ENCODE measurements around the gene GOLIM4. TPM values are rescaled to one million over a fixed set of nuclear protein-coding genes. Genes with fewer than 3 reads are reported as not detected.
A peak's percentile ranks its signal among the peaks of the same experiment; 100 is the strongest.

Gene GOLIM4
- polyA plus RNA-seq, 1 of the 3 experiments (the other 2 are of a cell fraction): 42.3 TPM

DNA sequence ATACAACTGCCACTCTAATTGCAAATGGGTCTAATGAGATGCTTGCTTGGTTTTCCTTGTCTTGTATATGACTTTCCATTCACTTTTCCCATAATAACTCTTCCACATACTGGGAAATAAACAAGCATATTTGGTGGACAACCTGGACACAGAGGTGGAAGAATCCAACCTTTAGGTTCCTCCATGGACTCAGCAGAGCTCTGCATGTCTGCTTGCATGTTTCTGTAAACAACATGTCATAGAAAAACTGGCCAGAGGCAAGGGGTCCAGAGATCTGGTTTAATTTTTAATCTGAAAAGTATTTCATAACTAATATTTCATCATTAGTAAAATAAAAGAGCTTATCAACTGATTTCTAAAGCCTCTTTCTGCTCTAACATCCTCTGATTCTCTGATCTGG, 30.2 kb downstream of the GOLIM4 start:
- H3K9ac ChIP-seq: no peak overlapping the region
- no peaks in the 10 kb centered on the region for H3K9me2 ChIP-seq
- ChIA-PET CTCF (interaction anchor here (1.1 to 2.5 kb wide), 5 partner anchors 9 to 29 kb away, joined by 3 to 6 read pairs (median 3); no protein-coding TSS in a partner anchor), POLR2A (no interaction called here)
- H3K4me3 ChIP-seq (ENCODE audit: low read depth in 2 of 2, low read length in 1 of 2): no peak overlapping the region
- H3F3A ChIP-seq (replicated peaks; ENCODE audit: insufficient read depth): peaks cover 11% of the 10 kb centered on the region
- no peak overlapping the region for H2AFZ ChIP-seq (ENCODE audit: low read depth)
- peaks cover 0 to 7% of the 10 kb centered on the region in 2 experiments for H3K36me3 ChIP-seq (replicated peaks in 1 of 2; ENCODE audit: control insufficient read depth in 1 of 2, insufficient read depth in 2 of 2, low read length in 1 of 2)
- no peak for TF ChIP-seq JUND (IDR thresholded peaks at IDR 0.05)
- TF ChIP-seq SMC3 (IDR thresholded peaks at IDR 0.05; ENCODE audit: low read depth, low read length): no peak
- TF ChIP-seq TAF1 (IDR thresholded peaks at IDR 0.05; ENCODE audit: borderline replicate concordance, low read depth, low read length): no peak
- TF ChIP-seq, protein P1, sequence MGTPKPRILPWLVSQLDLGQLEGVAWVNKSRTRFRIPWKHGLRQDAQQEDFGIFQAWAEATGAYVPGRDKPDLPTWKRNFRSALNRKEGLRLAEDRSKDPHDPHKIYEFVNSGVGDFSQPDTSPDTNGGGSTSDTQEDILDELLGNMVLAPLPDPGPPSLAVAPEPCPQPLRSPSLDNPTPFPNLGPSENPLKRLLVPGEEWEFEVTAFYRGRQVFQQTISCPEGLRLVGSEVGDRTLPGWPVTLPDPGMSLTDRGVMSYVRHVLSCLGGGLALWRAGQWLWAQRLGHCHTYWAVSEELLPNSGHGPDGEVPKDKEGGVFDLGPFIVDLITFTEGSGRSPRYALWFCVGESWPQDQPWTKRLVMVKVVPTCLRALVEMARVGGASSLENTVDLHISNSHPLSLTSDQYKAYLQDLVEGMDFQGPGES (IDR thresholded peaks at IDR 0.05; ENCODE audit: low read depth, low read length): no peak
- TF ChIP-seq, protein P2, sequence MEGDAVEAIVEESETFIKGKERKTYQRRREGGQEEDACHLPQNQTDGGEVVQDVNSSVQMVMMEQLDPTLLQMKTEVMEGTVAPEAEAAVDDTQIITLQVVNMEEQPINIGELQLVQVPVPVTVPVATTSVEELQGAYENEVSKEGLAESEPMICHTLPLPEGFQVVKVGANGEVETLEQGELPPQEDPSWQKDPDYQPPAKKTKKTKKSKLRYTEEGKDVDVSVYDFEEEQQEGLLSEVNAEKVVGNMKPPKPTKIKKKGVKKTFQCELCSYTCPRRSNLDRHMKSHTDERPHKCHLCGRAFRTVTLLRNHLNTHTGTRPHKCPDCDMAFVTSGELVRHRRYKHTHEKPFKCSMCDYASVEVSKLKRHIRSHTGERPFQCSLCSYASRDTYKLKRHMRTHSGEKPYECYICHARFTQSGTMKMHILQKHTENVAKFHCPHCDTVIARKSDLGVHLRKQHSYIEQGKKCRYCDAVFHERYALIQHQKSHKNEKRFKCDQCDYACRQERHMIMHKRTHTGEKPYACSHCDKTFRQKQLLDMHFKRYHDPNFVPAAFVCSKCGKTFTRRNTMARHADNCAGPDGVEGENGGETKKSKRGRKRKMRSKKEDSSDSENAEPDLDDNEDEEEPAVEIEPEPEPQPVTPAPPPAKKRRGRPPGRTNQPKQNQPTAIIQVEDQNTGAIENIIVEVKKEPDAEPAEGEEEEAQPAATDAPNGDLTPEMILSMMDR (IDR thresholded peaks at IDR 0.05): no peak
- peaks cover 99% of the 10 kb centered on the region for H3K79me2 ChIP-seq (ENCODE audit: insufficient read depth)
- H3K4me1 ChIP-seq (ENCODE audit: control insufficient read depth in 1 of 2, insufficient read depth in 2 of 2, low read depth in 1 of 2, low read length in 1 of 2): peaks cover 6 to 20% of the 10 kb centered on the region in 2 experiments; a peak in 2 of 4 replicates
- H3K4me2 ChIP-seq: no peak overlapping the region
- H4K20me1 ChIP-seq (ENCODE audit: insufficient read depth): peaks cover 6% of the 10 kb centered on the region
- no peak for DNase-seq
- no peaks in the 10 kb centered on the region for H3K9me3 ChIP-seq
- no peaks in the 10 kb centered on the region for H3K27me3 ChIP-seq (ENCODE audit: insufficient read depth)
- peak overlapping the region in 1 of 2 experiments; percentile 72; a peak in 2 of 4 replicates for H3K27ac ChIP-seq (ENCODE audit: low read depth in 2 of 2, low read length in 1 of 2)

DNA sequence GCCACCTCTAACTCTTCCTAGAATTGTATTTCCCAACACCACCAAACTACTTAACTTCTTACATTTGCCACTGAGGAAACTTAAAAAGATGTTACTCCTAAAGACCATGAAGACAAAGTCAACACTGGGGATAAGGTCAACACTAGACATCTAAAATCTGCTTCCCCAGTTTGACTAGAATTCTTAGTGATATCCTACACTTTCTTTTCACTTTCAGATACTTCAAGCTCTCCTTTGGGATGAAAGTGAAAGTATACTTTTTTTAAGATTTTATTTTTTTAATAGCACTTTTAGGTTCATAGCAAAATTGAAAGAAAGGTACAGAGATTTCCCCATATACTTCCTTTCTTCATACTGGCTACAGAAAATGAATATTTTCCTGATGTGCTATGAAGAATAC, 32.6 kb downstream of the GOLIM4 start:
- POLR2A ChIA-PET: no interaction called here
- Histone ChIP-seq H3K9me2 (no peaks in the 10 kb centered on the region), H3K4me3 (ENCODE audit: low read depth in 2 of 2, low read length in 1 of 2) (no peak overlapping the region), H3F3A (replicated peaks; ENCODE audit: insufficient read depth) (peaks cover 9% of the 10 kb centered on the region), H2AFZ (ENCODE audit: low read depth) (no peak overlapping the region), H3K9me3 (no peaks in the 10 kb centered on the region), H3K27ac (ENCODE audit: low read depth in 2 of 2, low read length in 1 of 2) (no peak overlapping the region), H3K4me1 (ENCODE audit: control insufficient read depth in 1 of 2, insufficient read depth in 2 of 2, low read depth in 1 of 2, low read length in 1 of 2) (peaks cover 6 to 20% of the 10 kb centered on the region in 2 experiments; a peak in 2 of 4 replicates), H3K27me3 (ENCODE audit: insufficient read depth) (no peaks in the 10 kb centered on the region), H4K20me1 (ENCODE audit: insufficient read depth) (peaks cover 18% of the 10 kb centered on the region), H3K9ac (no peak overlapping the region), H3K36me3 (replicated peaks in 1 of 2; ENCODE audit: control insufficient read depth in 1 of 2, insufficient read depth in 2 of 2, low read length in 1 of 2) (peaks cover 0 to 10% of the 10 kb centered on the region in 2 experiments), H3K79me2 (ENCODE audit: insufficient read depth) (peaks cover 100% of the 10 kb centered on the region), H3K4me2 (0 out of 2 replicates have a peak overlapping the region, but pooled peaks have one; percentile 22)
- CTCF ChIA-PET: interaction anchor here (1.2 to 3.9 kb wide), 4 partner anchors 11 to 103 kb away, joined by 3 to 29 read pairs (median 19); no protein-coding TSS in a partner anchor
- DNase-seq: no peak
- TF ChIP-seq EZH2phosphoT487 (IDR thresholded peaks at IDR 0.05; ENCODE audit: borderline replicate concordance, low read depth) (no peak), TEAD4 (IDR thresholded peaks at IDR 0.05; ENCODE audit: borderline replicate concordance, insufficient read depth) (no peak), SIN3A (IDR thresholded peaks at IDR 0.05; ENCODE audit: borderline replicate concordance, low read depth, low read length) (no peak), FOXJ3 (CRISPR knock-in tag; IDR thresholded peaks at IDR 0.05) (no peak), POLR2AphosphoS5 (IDR thresholded peaks at IDR 0.05; ENCODE audit: low read depth, low read length) (no peak), ELF1 (IDR thresholded peaks at IDR 0.05) (no peak), RFX5 (IDR thresholded peaks at IDR 0.05; ENCODE audit: low read length) (no peak), CHD2 (IDR thresholded peaks at IDR 0.05; ENCODE audit: low read length, partially characterized antibody) (no peak), GABPA (IDR thresholded peaks at IDR 0.05; ENCODE audit: low read depth) (no peak), TAF1 (IDR thresholded peaks at IDR 0.05; ENCODE audit: borderline replicate concordance, low read depth, low read length) (no peak)
- TF ChIP-seq, protein P2 (IDR thresholded peaks at IDR 0.05): no peak
- TF ChIP-seq, protein P3, sequence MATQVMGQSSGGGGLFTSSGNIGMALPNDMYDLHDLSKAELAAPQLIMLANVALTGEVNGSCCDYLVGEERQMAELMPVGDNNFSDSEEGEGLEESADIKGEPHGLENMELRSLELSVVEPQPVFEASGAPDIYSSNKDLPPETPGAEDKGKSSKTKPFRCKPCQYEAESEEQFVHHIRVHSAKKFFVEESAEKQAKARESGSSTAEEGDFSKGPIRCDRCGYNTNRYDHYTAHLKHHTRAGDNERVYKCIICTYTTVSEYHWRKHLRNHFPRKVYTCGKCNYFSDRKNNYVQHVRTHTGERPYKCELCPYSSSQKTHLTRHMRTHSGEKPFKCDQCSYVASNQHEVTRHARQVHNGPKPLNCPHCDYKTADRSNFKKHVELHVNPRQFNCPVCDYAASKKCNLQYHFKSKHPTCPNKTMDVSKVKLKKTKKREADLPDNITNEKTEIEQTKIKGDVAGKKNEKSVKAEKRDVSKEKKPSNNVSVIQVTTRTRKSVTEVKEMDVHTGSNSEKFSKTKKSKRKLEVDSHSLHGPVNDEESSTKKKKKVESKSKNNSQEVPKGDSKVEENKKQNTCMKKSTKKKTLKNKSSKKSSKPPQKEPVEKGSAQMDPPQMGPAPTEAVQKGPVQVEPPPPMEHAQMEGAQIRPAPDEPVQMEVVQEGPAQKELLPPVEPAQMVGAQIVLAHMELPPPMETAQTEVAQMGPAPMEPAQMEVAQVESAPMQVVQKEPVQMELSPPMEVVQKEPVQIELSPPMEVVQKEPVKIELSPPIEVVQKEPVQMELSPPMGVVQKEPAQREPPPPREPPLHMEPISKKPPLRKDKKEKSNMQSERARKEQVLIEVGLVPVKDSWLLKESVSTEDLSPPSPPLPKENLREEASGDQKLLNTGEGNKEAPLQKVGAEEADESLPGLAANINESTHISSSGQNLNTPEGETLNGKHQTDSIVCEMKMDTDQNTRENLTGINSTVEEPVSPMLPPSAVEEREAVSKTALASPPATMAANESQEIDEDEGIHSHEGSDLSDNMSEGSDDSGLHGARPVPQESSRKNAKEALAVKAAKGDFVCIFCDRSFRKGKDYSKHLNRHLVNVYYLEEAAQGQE (IDR thresholded peaks at IDR 0.05; ENCODE audit: low read depth, low read length): no peak
- TF ChIP-seq, protein P1 (IDR thresholded peaks at IDR 0.05; ENCODE audit: low read depth, low read length): no peak
- TF ChIP-seq, protein P4, sequence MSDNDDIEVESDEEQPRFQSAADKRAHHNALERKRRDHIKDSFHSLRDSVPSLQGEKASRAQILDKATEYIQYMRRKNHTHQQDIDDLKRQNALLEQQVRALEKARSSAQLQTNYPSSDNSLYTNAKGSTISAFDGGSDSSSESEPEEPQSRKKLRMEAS (IDR thresholded peaks at IDR 0.05; ENCODE audit: low read depth): no peak
